ENCODE measurements around the gene CACNG4. TPM values are rescaled to one million over a fixed set of nuclear protein-coding genes. Genes with fewer than 3 reads are reported as not detected.

The CACNG4 gene
- polyA plus RNA-seq, 3 donors: not detected

DNA sequence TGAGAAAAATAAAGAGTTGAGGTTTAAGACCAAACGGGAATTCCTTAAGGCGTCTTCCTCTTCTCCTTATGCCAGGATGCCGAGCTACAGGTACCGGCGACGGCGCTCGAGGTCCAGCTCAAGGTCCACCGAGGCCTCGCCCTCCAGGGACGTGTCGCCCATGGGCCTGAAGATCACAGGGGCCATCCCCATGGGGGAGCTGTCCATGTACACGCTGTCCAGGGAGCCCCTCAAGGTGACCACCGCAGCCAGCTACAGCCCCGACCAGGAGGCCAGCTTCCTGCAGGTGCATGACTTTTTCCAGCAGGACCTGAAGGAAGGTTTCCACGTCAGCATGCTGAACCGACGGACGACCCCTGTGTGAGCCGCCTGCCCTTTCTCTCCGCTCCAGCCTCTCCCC, 66.1 kb downstream of the CACNG4 start:
- Mint-ChIP-seq H3K4me3 (no peak overlapping the region), H3K27ac (no peak overlapping the region), H3K27me3 (ENCODE audit: low read depth in 3 of 3) (peaks cover 0 to 5% (median 5%) of the 10 kb centered on the region in 3 donors), H3K36me3 (no peaks in the 10 kb centered on the region), H3K4me1 (no peaks in the 10 kb centered on the region), H3K9me3 (peaks cover 0 to 4% (median 2%) of the 10 kb centered on the region in 7 donors)
- Histone ChIP-seq H3K27ac (ENCODE audit: low read depth in 1 of 2, low read length in 2 of 2) (no peak overlapping the region), H3K4me1 (ENCODE audit: control insufficient read depth in 1 of 2, insufficient read depth in 2 of 2, low read length in 2 of 2) (no peaks in the 10 kb centered on the region), H2AFZ (ENCODE audit: insufficient read depth, low read depth, low read length, poor library complexity, severe bottlenecking) (no peak overlapping the region), H3K27me3 (ENCODE audit: control insufficient read depth in 2 of 2, insufficient read depth in 2 of 2, low read length in 2 of 2) (no peaks in the 10 kb centered on the region), H3K9ac (ENCODE audit: insufficient read depth, low read length, poor library complexity, severe bottlenecking) (no peak overlapping the region), H4K20me1 (ENCODE audit: insufficient read depth, low read length) (no peaks in the 10 kb centered on the region), H3K4me3 (replicated peaks in 1 of 3; ENCODE audit: low read depth in 2 of 3, low read length in 3 of 3) (no peak overlapping the region), H3K79me2 (ENCODE audit: insufficient read depth, low read length) (no peaks in the 10 kb centered on the region), H3K4me2 (replicated peaks; ENCODE audit: extremely low read depth, low read length, poor library complexity, severe bottlenecking) (no peak overlapping the region), H3K36me3 (replicated peaks in 1 of 2; ENCODE audit: control insufficient read depth in 1 of 2, insufficient read depth in 2 of 2, low read length in 2 of 2) (no peaks in the 10 kb centered on the region), H3K9me3 (replicated peaks in 1 of 2; ENCODE audit: control insufficient read depth in 1 of 2, insufficient read depth in 1 of 2, low read length in 2 of 2) (no peaks in the 10 kb centered on the region)
- TF ChIP-seq, protein P1, sequence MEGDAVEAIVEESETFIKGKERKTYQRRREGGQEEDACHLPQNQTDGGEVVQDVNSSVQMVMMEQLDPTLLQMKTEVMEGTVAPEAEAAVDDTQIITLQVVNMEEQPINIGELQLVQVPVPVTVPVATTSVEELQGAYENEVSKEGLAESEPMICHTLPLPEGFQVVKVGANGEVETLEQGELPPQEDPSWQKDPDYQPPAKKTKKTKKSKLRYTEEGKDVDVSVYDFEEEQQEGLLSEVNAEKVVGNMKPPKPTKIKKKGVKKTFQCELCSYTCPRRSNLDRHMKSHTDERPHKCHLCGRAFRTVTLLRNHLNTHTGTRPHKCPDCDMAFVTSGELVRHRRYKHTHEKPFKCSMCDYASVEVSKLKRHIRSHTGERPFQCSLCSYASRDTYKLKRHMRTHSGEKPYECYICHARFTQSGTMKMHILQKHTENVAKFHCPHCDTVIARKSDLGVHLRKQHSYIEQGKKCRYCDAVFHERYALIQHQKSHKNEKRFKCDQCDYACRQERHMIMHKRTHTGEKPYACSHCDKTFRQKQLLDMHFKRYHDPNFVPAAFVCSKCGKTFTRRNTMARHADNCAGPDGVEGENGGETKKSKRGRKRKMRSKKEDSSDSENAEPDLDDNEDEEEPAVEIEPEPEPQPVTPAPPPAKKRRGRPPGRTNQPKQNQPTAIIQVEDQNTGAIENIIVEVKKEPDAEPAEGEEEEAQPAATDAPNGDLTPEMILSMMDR (IDR thresholded peaks at IDR 0.05): no peak
- DNase-seq: no peak
- intact Hi-C loops (cut with micrococcal nuclease): no loop called here
- WGBS (ENCODE audit: insufficient coverage): 95% methylated on average over 21 of the region's 21 CpGs

DNA sequence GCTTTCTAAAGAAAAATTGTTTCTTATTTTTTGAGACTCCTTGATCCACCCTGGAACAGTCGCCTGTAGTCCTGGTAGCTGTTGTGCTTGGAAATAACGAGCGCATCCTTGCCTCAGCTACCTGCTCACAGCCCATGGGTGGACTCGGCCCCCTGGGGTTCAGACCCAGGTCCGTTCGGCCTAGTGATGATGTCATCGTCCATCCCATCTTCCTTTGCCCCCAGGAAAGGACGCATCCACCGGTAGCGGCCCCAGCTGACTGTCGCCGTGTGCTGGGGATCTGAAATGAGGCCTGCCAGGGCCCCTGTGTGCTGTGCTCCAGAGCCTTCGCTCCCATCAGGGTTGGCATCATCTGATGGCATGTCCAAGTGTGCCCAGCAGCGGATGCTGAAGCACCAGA, 67.9 kb downstream of the CACNG4 start:
- Histone ChIP-seq H4K20me1 (ENCODE audit: insufficient read depth, low read length) (no peaks in the 10 kb centered on the region), H3K36me3 (replicated peaks in 1 of 2; ENCODE audit: control insufficient read depth in 1 of 2, insufficient read depth in 2 of 2, low read length in 2 of 2) (no peaks in the 10 kb centered on the region), H3K9ac (ENCODE audit: insufficient read depth, low read length, poor library complexity, severe bottlenecking) (no peak overlapping the region), H2AFZ (ENCODE audit: insufficient read depth, low read depth, low read length, poor library complexity, severe bottlenecking) (no peak overlapping the region), H3K4me2 (replicated peaks; ENCODE audit: extremely low read depth, low read length, poor library complexity, severe bottlenecking) (no peak overlapping the region), H3K27me3 (ENCODE audit: control insufficient read depth in 2 of 2, insufficient read depth in 2 of 2, low read length in 2 of 2) (no peaks in the 10 kb centered on the region), H3K9me3 (replicated peaks in 1 of 2; ENCODE audit: control insufficient read depth in 1 of 2, insufficient read depth in 1 of 2, low read length in 2 of 2) (no peaks in the 10 kb centered on the region), H3K4me1 (ENCODE audit: control insufficient read depth in 1 of 2, insufficient read depth in 2 of 2, low read length in 2 of 2) (no peaks in the 10 kb centered on the region), H3K79me2 (ENCODE audit: insufficient read depth, low read length) (no peaks in the 10 kb centered on the region), H3K4me3 (replicated peaks in 1 of 3; ENCODE audit: low read depth in 2 of 3, low read length in 3 of 3) (no peak overlapping the region), H3K27ac (ENCODE audit: low read depth in 1 of 2, low read length in 2 of 2) (no peak overlapping the region)
- Mint-ChIP-seq H3K4me1 (no peaks in the 10 kb centered on the region), H3K4me3 (no peak overlapping the region), H3K36me3 (no peaks in the 10 kb centered on the region), H3K27me3 (ENCODE audit: low read depth in 3 of 3) (peaks cover 0 to 5% (median 5%) of the 10 kb centered on the region in 3 donors), H3K27ac (no peak overlapping the region), H3K9me3 (peaks cover 0 to 11% (median 3%) of the 10 kb centered on the region in 7 donors)
- intact Hi-C loops (cut with micrococcal nuclease): no loop called here
- no peak for DNase-seq
- TF ChIP-seq, protein P1 (IDR thresholded peaks at IDR 0.05): no peak
- 99% methylated on average over 13 of the region's 14 CpGs for WGBS (ENCODE audit: insufficient coverage)

Measured in CD14-positive monocyte (primary cell).